ENCODE measurements around the gene MBD5.

DNA sequence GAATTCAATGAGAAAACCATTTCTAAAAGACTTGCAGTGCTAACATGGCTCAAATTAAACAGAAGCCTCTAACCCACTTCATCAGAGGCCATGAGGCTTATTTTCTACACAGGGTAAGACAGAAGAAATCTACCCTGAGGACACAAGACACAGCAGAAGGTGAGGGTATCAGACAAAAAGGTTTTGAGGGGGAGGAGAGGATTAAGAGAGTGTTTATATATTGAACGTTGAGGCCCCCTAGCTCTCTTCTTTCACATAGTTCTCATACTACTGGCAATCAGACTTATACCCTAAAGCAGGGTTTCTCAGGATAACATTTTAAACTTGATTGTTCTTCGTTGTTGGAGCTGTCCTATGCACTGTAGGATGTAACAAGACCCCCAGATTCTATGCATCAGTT lies 21.8 kb upstream of the MBD5 start:
- TF ChIP-seq, protein P1, sequence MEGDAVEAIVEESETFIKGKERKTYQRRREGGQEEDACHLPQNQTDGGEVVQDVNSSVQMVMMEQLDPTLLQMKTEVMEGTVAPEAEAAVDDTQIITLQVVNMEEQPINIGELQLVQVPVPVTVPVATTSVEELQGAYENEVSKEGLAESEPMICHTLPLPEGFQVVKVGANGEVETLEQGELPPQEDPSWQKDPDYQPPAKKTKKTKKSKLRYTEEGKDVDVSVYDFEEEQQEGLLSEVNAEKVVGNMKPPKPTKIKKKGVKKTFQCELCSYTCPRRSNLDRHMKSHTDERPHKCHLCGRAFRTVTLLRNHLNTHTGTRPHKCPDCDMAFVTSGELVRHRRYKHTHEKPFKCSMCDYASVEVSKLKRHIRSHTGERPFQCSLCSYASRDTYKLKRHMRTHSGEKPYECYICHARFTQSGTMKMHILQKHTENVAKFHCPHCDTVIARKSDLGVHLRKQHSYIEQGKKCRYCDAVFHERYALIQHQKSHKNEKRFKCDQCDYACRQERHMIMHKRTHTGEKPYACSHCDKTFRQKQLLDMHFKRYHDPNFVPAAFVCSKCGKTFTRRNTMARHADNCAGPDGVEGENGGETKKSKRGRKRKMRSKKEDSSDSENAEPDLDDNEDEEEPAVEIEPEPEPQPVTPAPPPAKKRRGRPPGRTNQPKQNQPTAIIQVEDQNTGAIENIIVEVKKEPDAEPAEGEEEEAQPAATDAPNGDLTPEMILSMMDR (IDR thresholded peaks at IDR 0.05): no peak
- TF ChIP-seq EP300 (IDR thresholded peaks at IDR 0.05) (no peak), POLR2AphosphoS5 (IDR thresholded peaks at IDR 0.05) (no peak)
